Subcutaneous abdominal adipose tissue (tissue), 5 donors: Measurements from ENCODE around the gene DND1.
"Not testable (repeated sequence)": the region's sequence is repeated elsewhere in the genome, so short reads cannot be mapped to it uniquely, and the experiment has no call there.

Experiments used
- H3K27ac ChIP-seq: one replicate; pipeline ENCODE4 v1.7.0; 2013; ENCODE audit warnings: low read depth, mild to moderate bottlenecking, inconsistent platforms, low read length, moderate library complexity
- H3K27me3 ChIP-seq, 5 donors: one replicate each; pipeline ENCODE4 v1.7.0; 2013; ENCODE audit warnings: low read length in 5 of 5, inconsistent platforms in 1 of 5; ENCODE audit not compliant: control insufficient read depth in 5 of 5, insufficient read depth in 4 of 5
- H3K36me3 ChIP-seq, 5 donors: one replicate each; pipeline ENCODE4 v1.7.0; 2013; ENCODE audit warnings: low read length in 5 of 5; ENCODE audit not compliant: control insufficient read depth in 5 of 5, insufficient read depth in 5 of 5
- H3K4me1 ChIP-seq, 5 donors: one replicate each; pipeline ENCODE4 v1.7.0; 2013; ENCODE audit warnings: low read length in 5 of 5, mild to moderate bottlenecking in 3 of 5, moderate library complexity in 1 of 5; ENCODE audit not compliant: control insufficient read depth in 5 of 5, insufficient read depth in 5 of 5
- H3K4me3 ChIP-seq, 5 donors: one replicate each; pipeline ENCODE4 v1.7.0; 2013; ENCODE audit warnings: low read length in 5 of 5, low read depth in 1 of 5
- H3K9ac ChIP-seq, 5 donors: one replicate each; pipeline ENCODE4 v1.7.0; 2013; ENCODE audit warnings: low read length in 5 of 5, mild to moderate bottlenecking in 4 of 5, moderate library complexity in 3 of 5
- H3K9me3 ChIP-seq, 5 donors: one replicate each; pipeline ENCODE4 v1.7.0; 2013; ENCODE audit warnings: low read length in 5 of 5; ENCODE audit not compliant: control insufficient read depth in 5 of 5
- donor health status: healthy.
- donor health status: healthy.
- donor health status: healthy.
- donor health status: healthy.
- donor health status: healthy.

Gene DND1

GRCh38 chr5:140672455-140673186 lies 755 bp downstream of the DND1 start:
- Histone ChIP-seq H3K4me1 (peaks cover 0 to 9% (median 4%) of the 10 kb centered on the region in 5 donors), H3K9me3 (no peaks in the 10 kb centered on the region), H3K4me3 (peak overlapping the region in 3 of 5 donors; percentile 16 to 39 (median 22)), H3K27me3 (no peaks in the 10 kb centered on the region), H3K27ac (no peak overlapping the region), H3K36me3 (peaks cover 0 to 97% (median 76%) of the 10 kb centered on the region in 5 donors), H3K9ac (no peak overlapping the region)

- H3K36me3 ChIP-seq = peaks cover 0 to 95% (median 68%) of the 10 kb centered on the region in 5 donors
- no peak overlapping the region for H3K27ac ChIP-seq
- no peak overlapping the region for H3K4me3 ChIP-seq
- no peaks in the 10 kb centered on the region for H3K9me3 ChIP-seq
- H3K9ac ChIP-seq = no peak overlapping the region
- H3K27me3 ChIP-seq = no peaks in the 10 kb centered on the region
- peaks cover 0 to 9% (median 6%) of the 10 kb centered on the region in 5 donors for H3K4me1 ChIP-seq
Measured at GRCh38 chr5:140671472-140672125, 1.8 kb downstream of the DND1 start.

- not testable (repeated sequence) for H3K9ac ChIP-seq, H3K27me3 ChIP-seq, H3K4me3 ChIP-seq, H3K27ac ChIP-seq, H3K9me3 ChIP-seq
- H3K36me3 ChIP-seq = peaks cover 0 to 89% (median 63%) of the 10 kb centered on the region in 5 donors
- peaks cover 0 to 13% (median 9%) of the 10 kb centered on the region in 5 donors for H3K4me1 ChIP-seq
Measured at GRCh38 chr5:140671035-140671434, 2.3 kb downstream of the DND1 start.

- no peaks in the 10 kb centered on the region for H3K27me3 ChIP-seq
- H3K4me1 ChIP-seq = peaks cover 4 to 29% (median 21%) of the 10 kb centered on the region in 5 donors
Measured at GRCh38 chr5:140664359-140665119, 8.8 kb downstream of the DND1 start, which contains the start of gene WDR55. Gene WDR55, plus strand, starts transcription at chr5:140664904. Its CDS starts 9 bp downstream, at chr5:140664913.

DNA sequence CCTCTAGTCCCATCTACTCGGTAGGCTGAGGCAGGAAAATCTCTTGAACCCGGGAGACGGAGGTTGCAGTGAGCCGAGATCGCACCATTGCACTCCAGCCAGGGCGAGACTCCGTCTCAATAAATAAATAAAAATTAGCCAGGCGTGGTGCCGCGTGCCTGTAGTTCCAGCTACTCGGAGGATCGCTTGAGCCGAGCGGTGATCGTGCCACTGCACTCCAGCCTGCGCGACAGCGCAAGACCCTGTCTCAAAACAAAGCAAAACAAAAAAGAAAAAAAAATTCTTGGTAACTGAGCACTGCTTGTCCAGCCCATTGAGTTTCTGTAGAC lies 9.4 kb downstream of the DND1 start:
- peaks cover 21 to 65% (median 56%) of the 10 kb centered on the region in 5 donors for H3K36me3 ChIP-seq

More at GRCh38 chr5:140664359-140665119, 8.8 kb downstream of the DND1 start, which contains the start of gene WDR55:
- Histone ChIP-seq H3K9me3 (no peaks in the 10 kb centered on the region), H3K9ac (peak within 1 kb of the TSS; percentile 70 to 99 (median 87)), H3K27ac (peak within 1 kb of the TSS; percentile 92), H3K4me3 (peak within 1 kb of the TSS; percentile 85 to 96 (median 92)), H3K36me3 (peaks cover 20 to 65% (median 56%) of the 10 kb centered on the region in 5 donors)

GRCh38 chr5:140660371-140660770 lies 13.0 kb downstream of the DND1 start:
- H3K9ac ChIP-seq, H3K27ac ChIP-seq, H3K4me3 ChIP-seq, H3K27me3 ChIP-seq, H3K9me3 ChIP-seq: not testable (repeated sequence)
- peaks cover 4 to 13% (median 10%) of the 10 kb centered on the region in 5 donors for H3K4me1 ChIP-seq
- H3K36me3 ChIP-seq = peaks cover 31 to 80% (median 72%) of the 10 kb centered on the region in 5 donors

More for the DNA sequence above, 9.4 kb downstream of the DND1 start:
- Histone ChIP-seq H3K27me3 (no peaks in the 10 kb centered on the region), H3K27ac (peak overlapping the region; percentile 92), H3K4me1 (peaks cover 4 to 29% (median 21%) of the 10 kb centered on the region in 5 donors), H3K9ac (peak overlapping the region; percentile 70 to 99 (median 87)), H3K9me3 (no peaks in the 10 kb centered on the region), H3K4me3 (peak overlapping the region; percentile 85 to 96 (median 92))

DNA sequence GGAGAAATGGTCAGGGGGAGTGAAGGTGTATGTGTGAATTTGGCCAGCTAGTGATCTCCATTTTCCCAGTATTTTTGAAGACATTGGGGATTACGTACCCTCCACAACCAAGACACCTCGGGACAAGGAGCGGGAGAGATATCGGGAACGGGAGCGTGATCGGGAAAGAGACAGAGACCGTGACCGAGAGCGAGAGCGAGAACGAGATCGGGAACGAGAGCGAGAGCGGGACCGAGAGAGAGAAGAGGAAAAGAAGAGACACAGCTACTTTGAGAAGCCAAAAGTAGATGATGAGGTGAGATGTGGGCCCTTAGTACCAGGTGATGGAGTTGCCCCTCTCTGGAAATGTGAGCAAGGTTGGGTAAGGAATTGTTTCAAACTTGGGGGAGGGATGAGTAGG lies 14.5 kb downstream of the DND1 start:
- no peaks in the 10 kb centered on the region for H3K27me3 ChIP-seq
- no peak overlapping the region for H3K4me3 ChIP-seq
- peaks cover 0 to 2% (median 2%) of the 10 kb centered on the region in 5 donors for H3K4me1 ChIP-seq
- no peak overlapping the region for H3K27ac ChIP-seq
- no peak overlapping the region for H3K9ac ChIP-seq
- H3K36me3 ChIP-seq = peaks cover 42 to 95% (median 87%) of the 10 kb centered on the region in 5 donors
- no peaks in the 10 kb centered on the region for H3K9me3 ChIP-seq

DNA sequence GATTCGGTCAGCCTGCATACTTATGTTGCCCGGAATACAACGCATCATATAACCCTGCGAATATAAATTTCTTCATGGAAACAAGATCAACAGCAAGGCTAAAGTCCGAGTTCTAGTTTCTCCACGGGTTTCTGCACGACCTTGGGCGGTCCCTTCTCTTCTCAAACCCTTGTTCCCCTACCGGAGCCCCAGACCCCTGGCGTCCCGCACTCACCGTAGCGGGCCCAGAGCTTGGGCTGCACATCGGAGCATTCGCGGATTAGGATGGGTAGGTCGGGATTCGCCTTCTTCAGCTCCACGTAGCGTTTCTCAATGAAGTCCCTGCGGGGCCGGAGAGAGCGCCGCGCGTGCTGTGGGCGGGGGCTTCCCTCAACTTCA lies 26.3 kb downstream of the DND1 start:
- Histone ChIP-seq H3K36me3 (peaks cover 10 to 66% (median 46%) of the 10 kb centered on the region in 5 donors), H3K27me3 (no peaks in the 10 kb centered on the region), H3K27ac (peak overlapping the region; percentile 71)

DNA sequence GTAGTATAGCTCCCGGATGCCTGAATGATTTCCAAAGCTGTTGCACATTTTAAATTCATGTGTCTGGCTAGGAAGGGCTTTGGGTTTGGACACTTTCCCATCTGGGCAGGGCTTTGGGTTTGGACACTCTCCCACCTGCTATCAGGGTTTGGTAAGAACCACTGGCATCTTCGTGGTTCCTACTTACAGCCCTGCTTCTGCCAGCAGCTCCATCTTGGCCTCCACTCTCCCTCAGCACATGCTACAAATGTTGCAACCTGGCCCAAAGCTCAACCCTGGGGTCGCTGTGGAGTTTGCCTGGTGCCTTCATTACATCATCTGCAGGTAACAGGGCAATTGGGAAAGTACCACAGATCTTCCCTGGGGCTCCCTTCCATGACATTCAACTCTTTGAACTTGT lies 30.7 kb downstream of the DND1 start:
- H3K36me3 ChIP-seq = peaks cover 0 to 40% (median 30%) of the 10 kb centered on the region in 5 donors
- no peaks in the 10 kb centered on the region for H3K27me3 ChIP-seq
- H3K9ac ChIP-seq = no peak overlapping the region
- no peak overlapping the region for H3K4me3 ChIP-seq
- H3K9me3 ChIP-seq = no peaks in the 10 kb centered on the region
- no peak overlapping the region for H3K27ac ChIP-seq
- peaks cover 6 to 43% (median 33%) of the 10 kb centered on the region in 5 donors for H3K4me1 ChIP-seq

More for the DNA sequence above, 26.3 kb downstream of the DND1 start:
- Histone ChIP-seq H3K4me3 (peak overlapping the region; percentile 69 to 94 (median 90)), H3K9me3 (no peaks in the 10 kb centered on the region), H3K9ac (peak overlapping the region; percentile 35 to 96 (median 85)), H3K4me1 (peaks cover 0 to 31% (median 23%) of the 10 kb centered on the region in 5 donors)
